BE2C (cell line): ENCODE results near the gene SMG5.
A peak's percentile ranks its signal among the peaks of the same experiment; 100 is the strongest.

ENCODE experiments used
- DNase-seq: peaks from one replicate; pipeline ENCODE4 v3.0.0-alpha.2; 2020
- H3K27me3 ChIP-seq: fragments of 250-450 bp; sonication (Bioruptor Pico); 2 replicates; pipeline ENCODE4 v1.5.1; 2020; ENCODE audit warnings: mild to moderate bottlenecking
- H3K36me3 ChIP-seq: fragments of 250-450 bp; sonication (Bioruptor Pico); 2 replicates; pipeline ENCODE4 v1.5.1; 2020; ENCODE audit warnings: mild to moderate bottlenecking
- H3K4me1 ChIP-seq: fragments of 250-450 bp; sonication (Bioruptor Pico); 2 replicates; pipeline ENCODE4 v1.5.1; 2020
- H3K4me3 ChIP-seq: 2 replicates; pipeline ENCODE4 v1.5.1; 2011; ENCODE audit warnings: low read depth, low read length
- H3K9me3 ChIP-seq: fragments of 250-450 bp; sonication (Bioruptor Pico); 2 replicates; pipeline ENCODE4 v1.5.1; 2020
- TF ChIP-seq, protein P1 (sequence below): IDR thresholded peaks from 2 replicates; pipeline ENCODE4 v1.5.1; 2012; ENCODE audit warnings: mild to moderate bottlenecking, low read depth, low read length

Gene SMG5

GRCh38 chr1:156305215-156305614 is 22.6 kb upstream of the SMG5 start:
- Histone ChIP-seq H3K27me3 (no peaks in the 10 kb centered on the region), H3K4me1 (no peaks in the 10 kb centered on the region), H3K4me3 (no peak overlapping the region), H3K36me3 (peaks cover 53% of the 10 kb centered on the region), H3K9me3 (no peaks in the 10 kb centered on the region)
- TF ChIP-seq, protein P1, sequence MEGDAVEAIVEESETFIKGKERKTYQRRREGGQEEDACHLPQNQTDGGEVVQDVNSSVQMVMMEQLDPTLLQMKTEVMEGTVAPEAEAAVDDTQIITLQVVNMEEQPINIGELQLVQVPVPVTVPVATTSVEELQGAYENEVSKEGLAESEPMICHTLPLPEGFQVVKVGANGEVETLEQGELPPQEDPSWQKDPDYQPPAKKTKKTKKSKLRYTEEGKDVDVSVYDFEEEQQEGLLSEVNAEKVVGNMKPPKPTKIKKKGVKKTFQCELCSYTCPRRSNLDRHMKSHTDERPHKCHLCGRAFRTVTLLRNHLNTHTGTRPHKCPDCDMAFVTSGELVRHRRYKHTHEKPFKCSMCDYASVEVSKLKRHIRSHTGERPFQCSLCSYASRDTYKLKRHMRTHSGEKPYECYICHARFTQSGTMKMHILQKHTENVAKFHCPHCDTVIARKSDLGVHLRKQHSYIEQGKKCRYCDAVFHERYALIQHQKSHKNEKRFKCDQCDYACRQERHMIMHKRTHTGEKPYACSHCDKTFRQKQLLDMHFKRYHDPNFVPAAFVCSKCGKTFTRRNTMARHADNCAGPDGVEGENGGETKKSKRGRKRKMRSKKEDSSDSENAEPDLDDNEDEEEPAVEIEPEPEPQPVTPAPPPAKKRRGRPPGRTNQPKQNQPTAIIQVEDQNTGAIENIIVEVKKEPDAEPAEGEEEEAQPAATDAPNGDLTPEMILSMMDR = no peak
- DNase-seq = no peak

GRCh38 chr1:156303241-156303640 is 20.6 kb upstream of the SMG5 start:
- no peak for DNase-seq
- Histone ChIP-seq H3K27me3 (no peaks in the 10 kb centered on the region), H3K4me3 (no peak overlapping the region), H3K4me1 (no peaks in the 10 kb centered on the region), H3K9me3 (no peaks in the 10 kb centered on the region), H3K36me3 (peaks cover 33% of the 10 kb centered on the region)
- TF ChIP-seq, protein P1 = no peak

DNA sequence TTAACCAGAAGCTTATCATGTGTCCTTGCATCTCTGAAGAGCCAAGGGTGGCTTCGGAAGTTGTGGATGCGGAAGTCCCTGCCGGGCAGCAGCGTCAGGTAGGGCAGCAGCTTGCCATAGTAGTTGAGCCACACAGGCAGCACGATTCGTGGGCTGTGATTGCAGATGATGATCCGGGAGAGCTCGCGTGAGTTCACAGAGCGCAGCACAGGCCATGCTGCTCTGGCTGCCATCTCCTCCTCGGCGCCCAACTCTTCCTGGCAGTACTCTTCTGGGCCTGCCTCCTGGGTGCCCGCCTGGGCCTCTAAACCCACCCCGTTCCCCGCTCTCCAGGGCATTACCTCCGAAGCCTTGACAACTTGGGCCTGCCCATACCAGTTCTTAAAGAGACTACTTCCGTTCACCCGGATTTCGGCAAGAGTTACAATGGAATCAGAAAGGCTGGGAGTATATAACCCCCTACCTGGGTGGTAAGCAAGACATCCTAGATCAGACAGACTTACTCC is 16.3 kb upstream of the SMG5 start, which contains the start of gene VHLL:
Gene VHLL, minus strand, starts transcription at position 456 of the 506 bp plus-strand sequence. Its CDS starts 118 bp downstream, at position 338.
- TF ChIP-seq, protein P1 = no peak
- no peak for DNase-seq
- Histone ChIP-seq H3K4me1 (no peaks in the 10 kb centered on the region), H3K36me3 (peaks cover 3% of the 10 kb centered on the region; the same call in 1 of the 2 replicates), H3K4me3 (no peak within 1 kb of the TSS), H3K27me3 (no peaks in the 10 kb centered on the region), H3K9me3 (no peaks in the 10 kb centered on the region)

GRCh38 chr1:156295391-156295947 is 12.8 kb upstream of the SMG5 start, which contains the start of gene GLMP:
GLMP (minus strand) TSS chr1:156295679; CDS start chr1:156295645, 34 bp downstream.
- Histone ChIP-seq H3K36me3 (no peaks in the 10 kb centered on the region), H3K4me3 (peak within 1 kb of the TSS; percentile 83), H3K9me3 (no peaks in the 10 kb centered on the region), H3K4me1 (no peaks in the 10 kb centered on the region), H3K27me3 (no peaks in the 10 kb centered on the region)
- DNase-seq = peak; percentile 62
- TF ChIP-seq, protein P1 = no peak

- no peak for DNase-seq
- peaks cover 1% of the 10 kb centered on the region for H3K36me3 ChIP-seq
- TF ChIP-seq, protein P1 = no peak
These were observed 11.3 kb upstream of the SMG5 start for GRCh38 chr1:156293895-156294294.

GRCh38 chr1:156293098-156293434 is 10.4 kb upstream of the SMG5 start:
- no peaks in the 10 kb centered on the region for H3K9me3 ChIP-seq
- H3K27me3 ChIP-seq = no peaks in the 10 kb centered on the region
- no peak for DNase-seq
- no peak overlapping the region for H3K4me3 ChIP-seq
- no peaks in the 10 kb centered on the region for H3K4me1 ChIP-seq
- H3K36me3 ChIP-seq = peaks cover 4% of the 10 kb centered on the region
- TF ChIP-seq, protein P1 = no peak

More at GRCh38 chr1:156293895-156294294, 11.3 kb upstream of the SMG5 start:
- Histone ChIP-seq H3K9me3 (no peaks in the 10 kb centered on the region), H3K4me1 (no peaks in the 10 kb centered on the region), H3K4me3 (no peak overlapping the region), H3K27me3 (no peaks in the 10 kb centered on the region)
